ENCODE results near the gene FSTL4. TPM values are rescaled to one million over a fixed set of nuclear protein-coding genes. Genes with fewer than 3 reads are reported as not detected.
"Not testable (repeated sequence)": the region's sequence is repeated elsewhere in the genome, so short reads cannot be mapped to it uniquely, and the experiment has no call there.

The FSTL4 gene
- total RNA-seq, 1 donor from 2014 or later = 11.3 TPM

DNA sequence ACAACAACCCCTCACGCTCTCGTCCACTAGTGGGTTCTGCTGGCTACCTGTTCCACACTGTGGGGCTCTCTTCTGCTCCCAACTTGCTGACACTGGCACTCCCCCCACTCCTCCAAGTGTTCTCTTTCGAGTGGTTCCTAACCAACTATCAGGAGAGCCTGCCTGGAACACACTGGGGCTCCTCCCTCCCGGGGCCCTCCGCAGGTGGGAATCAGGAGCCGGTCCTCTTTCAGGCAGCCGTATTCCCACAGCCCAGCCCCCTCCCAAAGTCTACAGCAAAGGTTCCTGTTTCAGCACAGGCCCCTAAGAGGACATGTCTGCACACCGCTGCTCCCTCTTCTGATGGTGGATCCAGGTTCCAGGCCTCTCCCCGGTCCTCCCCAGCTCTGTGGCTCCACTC, 165.9 kb downstream of the FSTL4 start:
- no peaks in the 10 kb centered on the region for H3K27me3 Mint-ChIP-seq
- no peak for TF ChIP-seq CTCF (conservative IDR thresholded peaks at IDR 0.05)
- no peak for DNase-seq (ENCODE audit: extremely low spot score, unreplicated experiment)
- no peak overlapping the region for H3K27ac Mint-ChIP-seq
- no peaks in the 10 kb centered on the region for H3K36me3 Mint-ChIP-seq
- H3K4me1 Mint-ChIP-seq (ENCODE audit: unreplicated experiment) = no peaks in the 10 kb centered on the region
- no peak overlapping the region for H3K4me3 Mint-ChIP-seq
- H3K9me3 Mint-ChIP-seq = no peaks in the 10 kb centered on the region

DNA sequence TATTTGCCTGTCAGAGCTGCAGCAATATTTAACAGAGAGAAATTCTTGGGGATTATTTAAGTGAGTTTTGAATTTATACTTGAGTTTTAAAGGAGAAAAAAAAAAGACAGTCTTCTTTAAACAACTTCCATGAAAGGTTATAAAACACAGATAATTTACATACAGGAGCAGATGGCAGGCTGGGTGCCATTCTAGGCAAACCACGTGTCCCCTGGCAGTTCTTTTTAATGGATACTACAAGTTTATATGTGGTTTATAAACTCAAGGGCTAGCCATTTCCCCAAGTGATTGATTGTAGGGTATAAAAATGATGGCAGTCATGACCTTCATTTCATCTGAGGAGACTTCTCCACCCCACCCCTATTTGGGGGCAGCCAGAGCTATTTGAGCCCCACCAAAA, 166.6 kb downstream of the FSTL4 start:
- DNase-seq (ENCODE audit: extremely low spot score, unreplicated experiment) = no peak
- no peaks in the 10 kb centered on the region for H3K4me1 Mint-ChIP-seq (ENCODE audit: unreplicated experiment)
- H3K9me3 Mint-ChIP-seq = no peaks in the 10 kb centered on the region
- H3K27ac Mint-ChIP-seq = no peak overlapping the region
- no peak for TF ChIP-seq CTCF (conservative IDR thresholded peaks at IDR 0.05)
- no peaks in the 10 kb centered on the region for H3K27me3 Mint-ChIP-seq
- H3K4me3 Mint-ChIP-seq = no peak overlapping the region
- no peaks in the 10 kb centered on the region for H3K36me3 Mint-ChIP-seq

- H3K9me3 Mint-ChIP-seq; H3K27ac Mint-ChIP-seq; H3K27me3 Mint-ChIP-seq; H3K4me3 Mint-ChIP-seq; H3K36me3 Mint-ChIP-seq; DNase-seq (ENCODE audit: extremely low spot score, unreplicated experiment); H3K4me1 Mint-ChIP-seq (ENCODE audit: unreplicated experiment): not testable (repeated sequence)
These were observed 167.1 kb downstream of the FSTL4 start for GRCh38 chr5:133445204-133445603.

DNA sequence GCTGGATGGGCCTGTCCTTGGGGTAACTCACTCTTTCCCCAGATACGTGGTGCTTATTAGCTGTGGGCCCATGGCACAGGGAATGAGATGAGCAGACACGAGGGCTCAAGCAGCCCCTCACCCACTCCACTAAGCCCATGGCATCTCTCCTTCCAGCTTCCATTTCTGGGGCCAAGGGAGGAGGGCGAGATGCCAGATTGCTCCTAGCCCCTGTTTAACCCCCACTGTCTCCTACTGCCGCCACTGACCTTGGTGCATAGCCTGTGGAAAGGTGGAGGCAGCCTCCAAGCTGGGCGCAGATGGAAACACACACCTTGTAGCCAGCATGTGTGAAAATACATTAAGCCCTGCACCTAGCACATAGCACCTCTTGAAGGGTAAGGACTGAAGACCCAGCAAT, 167.6 kb downstream of the FSTL4 start:
- Mint-ChIP-seq H3K27ac (no peak overlapping the region), H3K27me3 (no peaks in the 10 kb centered on the region), H3K9me3 (no peaks in the 10 kb centered on the region), H3K4me3 (no peak overlapping the region), H3K4me1 (ENCODE audit: unreplicated experiment) (peaks cover 3% of the 10 kb centered on the region), H3K36me3 (no peaks in the 10 kb centered on the region)
- no peak for DNase-seq (ENCODE audit: extremely low spot score, unreplicated experiment)
- no peak for TF ChIP-seq CTCF (conservative IDR thresholded peaks at IDR 0.05)

DNA sequence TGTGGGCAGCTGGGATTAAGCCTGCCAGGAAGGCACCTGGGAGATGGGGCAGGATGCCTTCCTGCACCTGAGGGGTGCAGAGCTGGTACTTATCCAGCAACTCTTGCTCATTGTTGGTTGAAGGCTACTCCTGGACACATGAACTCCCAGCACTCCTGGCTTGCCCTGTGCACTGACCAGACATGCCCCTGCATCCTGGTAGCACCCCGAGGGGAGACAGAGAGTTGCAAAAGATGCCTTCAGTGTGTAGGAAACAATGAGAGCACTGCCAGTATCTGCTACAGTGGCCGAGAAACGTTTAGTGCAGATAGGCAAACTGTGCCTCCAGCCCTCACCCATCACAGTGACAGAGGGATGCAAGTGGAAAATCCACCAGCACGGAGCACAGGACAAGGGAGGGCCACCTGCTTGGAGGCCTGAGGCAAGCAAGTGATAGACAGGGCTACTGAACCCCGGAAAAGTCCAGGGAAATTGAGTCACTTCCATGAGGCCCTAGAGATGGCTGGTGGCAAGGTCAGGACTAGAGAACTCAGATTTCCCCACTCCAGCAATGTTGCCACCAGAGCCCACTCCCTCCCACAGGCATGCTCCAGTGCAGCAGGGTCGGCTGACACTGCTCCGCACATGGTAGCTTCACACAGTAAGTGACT, 171.1 kb downstream of the FSTL4 start:
- no peak for TF ChIP-seq CTCF (conservative IDR thresholded peaks at IDR 0.05)
- no peak overlapping the region for H3K27ac Mint-ChIP-seq
- no peaks in the 10 kb centered on the region for H3K9me3 Mint-ChIP-seq
- no peaks in the 10 kb centered on the region for H3K27me3 Mint-ChIP-seq
- DNase-seq (ENCODE audit: extremely low spot score, unreplicated experiment) = no peak
- no peaks in the 10 kb centered on the region for H3K36me3 Mint-ChIP-seq
- H3K4me3 Mint-ChIP-seq = no peak overlapping the region
- peaks cover 4% of the 10 kb centered on the region for H3K4me1 Mint-ChIP-seq (ENCODE audit: unreplicated experiment)

- TF ChIP-seq CTCF (conservative IDR thresholded peaks at IDR 0.05) = no peak
- no peaks in the 10 kb centered on the region for H3K36me3 Mint-ChIP-seq
- H3K9me3 Mint-ChIP-seq = no peaks in the 10 kb centered on the region
- no peak for DNase-seq (ENCODE audit: extremely low spot score, unreplicated experiment)
- no peaks in the 10 kb centered on the region for H3K27me3 Mint-ChIP-seq
- no peak overlapping the region for H3K27ac Mint-ChIP-seq
- no peak overlapping the region for H3K4me3 Mint-ChIP-seq
- peaks cover 4% of the 10 kb centered on the region for H3K4me1 Mint-ChIP-seq (ENCODE audit: unreplicated experiment)
These were observed 171.8 kb downstream of the FSTL4 start for GRCh38 chr5:133440467-133441115.

All from type B pancreatic cell (in vitro differentiated cells).